Gastroesophageal sphincter (tissue), 4 donors: ENCODE data around the gene ACP7. TPM values are rescaled to one million over a fixed set of nuclear protein-coding genes. Genes with fewer than 3 reads are reported as not detected.
"Not testable (repeated sequence)": the region's sequence is repeated elsewhere in the genome, so short reads cannot be mapped to it uniquely, and the experiment has no call there.

Experiments used
- ATAC-seq: fragments of 150-250 bp; one replicate; pipeline ENCODE4 v1.9.1; 2016; ENCODE audit warnings: mild to moderate bottlenecking, moderate library complexity
- H3K27ac ChIP-seq, 4 donors: fragments of 200-600 bp; sonication (generic) in 3 of 4; 1 replicate in 3 of 4; 2 replicates in 1 of 4; pipeline ENCODE4 v1.5.1; 2016 to 2019
- H3K27me3 ChIP-seq: fragments of 200-600 bp; sonication (generic); one replicate; pipeline ENCODE4 v1.5.1; 2019
- H3K36me3 ChIP-seq, 2 donors: fragments of 200-600 bp; sonication (generic); one replicate each; pipeline ENCODE4 v1.5.1; 2019; ENCODE audit warnings: control low read depth in 1 of 2
- H3K4me1 ChIP-seq, 3 donors: fragments of 200-600 bp; sonication (generic); 1 replicate in 2 of 3; 2 replicates in 1 of 3; pipeline ENCODE4 v1.5.1; 2016 to 2019; ENCODE audit warnings: control low read depth in 2 of 3
- H3K4me3 ChIP-seq, 2 donors: fragments of 200-600 bp; sonication (generic); one replicate each; pipeline ENCODE4 v1.5.1; 2019; ENCODE audit warnings: mild to moderate bottlenecking in 1 of 2, moderate library complexity in 1 of 2
- H3K9me3 ChIP-seq, 3 donors: fragments of 200-600 bp; sonication (generic); one replicate each; pipeline ENCODE4 v1.5.1; 2017 to 2019; ENCODE audit warnings: control low read depth in 2 of 3
- CTCF ChIP-seq, 4 experiments: fragments of 200-600 bp in 2 of 4; fragments of 450-650 bp in 2 of 4; sonication (generic) in 1 of 4; IDR thresholded peaks; one replicate each; pipeline ENCODE4 v1.5.1; 2017 to 2019; ENCODE audit warnings: antibody characterized with exemption in 4 of 4, mild to moderate bottlenecking in 2 of 4, moderate library complexity in 2 of 4
- EP300 ChIP-seq: sonication (generic); formaldehyde crosslinking; IDR thresholded peaks from one replicate; pipeline ENCODE4 v1.6.1; 2017; ENCODE audit warnings: antibody characterized with exemption, mild to moderate bottlenecking
- POLR2A ChIP-seq, 2 donors: fragments of 450-650 bp; IDR thresholded peaks; one replicate each; pipeline ENCODE4 v1.6.1; 2017; ENCODE audit warnings: antibody characterized with exemption in 2 of 2, mild to moderate bottlenecking in 2 of 2, moderate library complexity in 1 of 2
- POLR2AphosphoS5 ChIP-seq: sonication (generic); formaldehyde crosslinking; IDR thresholded peaks from one replicate; pipeline ENCODE4 v1.6.1; 2017; ENCODE audit warnings: antibody characterized with exemption
- WGBS, 2 donors: methylation state at CpG; one replicate each; pipeline ENCODE4 v1.1.5; 2018; ENCODE audit warnings: low coverage in 1 of 2; 5-methylcytosine and 5-hydroxymethylcytosine counted together
- total RNA-seq, 4 donors: library from RNA; depleted of rRNA; stranded (reverse); fragments of >200 nt; gene quantifications; one replicate each; pipeline ENCODE4 v1.1.0, GENCODE V29; 2016

Gene ACP7
- total RNA-seq, 4 donors from 2014 or later = 0.08 TPM; not detected in 3

DNA sequence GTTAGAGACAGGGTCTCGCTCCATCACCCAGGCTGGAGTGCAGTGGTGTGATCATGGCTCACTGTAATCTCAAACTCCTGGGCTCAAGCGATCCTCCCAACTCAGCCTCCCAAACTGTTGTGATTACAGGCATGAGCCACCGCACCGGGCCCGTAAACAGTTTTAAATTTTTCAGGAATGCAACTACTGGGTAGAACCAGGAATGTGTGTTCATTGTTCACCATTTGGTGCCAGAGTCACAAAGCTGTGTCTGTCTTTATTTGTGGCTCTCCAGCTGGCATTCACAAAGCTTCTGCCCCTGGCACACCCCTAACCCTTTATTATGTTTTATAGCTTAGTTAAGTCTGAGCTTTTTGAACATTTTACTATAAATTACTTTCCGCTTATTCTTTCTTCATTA is 19.8 kb upstream of the ACP7 start:
- H3K9me3 ChIP-seq = no peaks in the 10 kb centered on the region
- TF ChIP-seq POLR2AphosphoS5 (no peak), EP300 (no peak), POLR2A (IDR thresholded peaks at IDR 0.05) (no peak), CTCF (IDR thresholded peaks at IDR 0.05) (no peak)
- H3K4me1 ChIP-seq = no peaks in the 10 kb centered on the region
- H3K27ac ChIP-seq = no peak overlapping the region
- no peak for ATAC-seq
- no peak overlapping the region for H3K4me3 ChIP-seq
- H3K36me3 ChIP-seq = no peaks in the 10 kb centered on the region
- 88 to 95% methylated on average over 4 to 6 of the region's 6 CpGs for WGBS, 2 donors
- H3K27me3 ChIP-seq = peaks cover 29% of the 10 kb centered on the region

DNA sequence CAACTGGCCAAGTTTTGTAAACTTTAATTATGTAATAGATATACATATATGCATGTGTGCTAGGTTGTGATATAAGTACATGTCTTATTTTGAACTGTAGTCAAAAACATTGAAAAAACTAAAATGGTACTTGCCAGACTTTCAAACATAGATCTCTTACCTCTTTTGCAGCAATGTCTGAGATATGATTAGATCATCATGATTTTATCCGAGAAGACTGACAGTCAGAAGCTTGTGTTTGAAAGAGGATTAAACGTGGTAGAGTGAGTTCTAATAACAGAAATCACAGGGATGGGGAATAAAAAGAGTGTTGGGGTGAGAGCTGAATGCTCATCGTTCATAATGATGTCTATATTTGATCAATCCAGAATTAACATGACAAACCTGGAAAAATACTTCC is 18.2 kb upstream of the ACP7 start:
- ATAC-seq = no peak
- Histone ChIP-seq H3K4me3 (no peak overlapping the region), H3K4me1 (no peaks in the 10 kb centered on the region), H3K9me3 (no peaks in the 10 kb centered on the region), H3K27ac (no peak overlapping the region), H3K36me3 (no peaks in the 10 kb centered on the region), H3K27me3 (peaks cover 35% of the 10 kb centered on the region)
- 52 to 58% methylated on average over 3 of the region's 3 CpGs for WGBS, 2 donors
- TF ChIP-seq EP300 (no peak), POLR2AphosphoS5 (no peak), CTCF (IDR thresholded peaks at IDR 0.05) (no peak)

DNA sequence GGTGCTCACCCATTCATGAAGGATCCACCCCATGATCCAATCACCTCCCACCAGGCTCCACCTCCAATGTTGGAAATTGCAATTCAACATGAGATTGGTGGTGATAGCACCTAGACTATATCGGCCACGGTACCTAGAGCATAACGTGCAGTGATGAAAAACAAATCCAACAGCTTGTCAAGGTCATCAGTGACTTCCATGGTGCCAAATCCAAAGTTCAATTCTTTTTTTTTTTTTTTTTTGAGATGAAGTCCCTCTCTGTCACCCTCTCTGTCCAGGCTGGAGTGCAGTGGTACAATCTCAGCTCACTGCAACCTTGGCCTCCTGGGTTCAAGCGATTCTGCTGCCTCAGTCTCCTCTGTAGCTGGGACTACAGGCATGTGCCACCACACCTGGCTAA is 17.1 kb upstream of the ACP7 start:
- Histone ChIP-seq H3K4me3 (no peak overlapping the region), H3K9me3 (no peaks in the 10 kb centered on the region), H3K27ac (no peak overlapping the region), H3K27me3 (peaks cover 39% of the 10 kb centered on the region), H3K36me3 (no peaks in the 10 kb centered on the region), H3K4me1 (no peaks in the 10 kb centered on the region)
- TF ChIP-seq POLR2AphosphoS5 (no peak), POLR2A (IDR thresholded peaks at IDR 0.05) (no peak), EP300 (no peak), CTCF (IDR thresholded peaks at IDR 0.05) (no peak)
- ATAC-seq = no peak
- 97% methylated on average over 4 of the region's 4 CpGs; no CpG with 5 or more reads in 1 of the 2 donors for WGBS, 2 donors

DNA sequence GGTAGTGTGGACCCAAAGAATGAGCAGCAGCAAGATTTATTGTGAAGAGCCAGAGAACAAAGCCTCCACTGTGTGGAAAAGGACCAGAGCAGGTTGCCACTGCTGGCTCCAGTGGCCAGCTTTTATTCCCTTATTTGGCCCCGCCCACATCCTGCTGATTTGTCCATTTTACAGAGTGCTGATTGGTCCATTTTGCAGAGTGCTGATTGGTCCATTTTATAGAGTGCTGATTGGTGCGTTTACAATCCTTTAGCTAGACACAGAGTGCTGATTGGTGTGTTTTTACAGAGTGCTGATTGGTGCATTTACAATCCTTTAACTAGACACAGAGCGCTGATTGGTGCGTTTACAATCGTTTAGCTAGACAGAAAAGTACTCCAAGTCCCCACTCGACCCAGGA is 15.9 kb upstream of the ACP7 start:
- WGBS, 2 donors = 73% methylated on average over 2 of the region's 6 CpGs; no CpG with 5 or more reads in 1 of the 2 donors

DNA sequence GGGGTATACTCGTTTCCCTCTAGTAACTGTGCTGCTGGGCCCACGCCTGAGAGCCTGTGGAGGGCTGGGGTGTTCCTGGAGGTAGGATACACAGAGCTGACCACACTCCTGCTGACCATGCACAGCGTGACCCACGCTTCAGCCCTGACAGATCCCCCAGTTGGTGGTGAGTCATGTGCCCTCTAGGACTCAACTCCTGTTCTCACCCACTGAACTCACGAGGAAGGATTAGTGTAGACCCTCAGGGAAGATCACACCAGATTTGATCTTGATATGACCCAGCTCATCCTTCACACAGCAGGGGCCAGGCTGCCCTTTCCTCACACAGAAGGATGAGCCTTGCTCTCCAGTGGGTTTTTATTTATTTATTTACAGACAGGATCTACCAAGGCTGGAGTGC is 13.3 kb upstream of the ACP7 start:
- Histone ChIP-seq H3K27ac (no peak overlapping the region), H3K36me3 (no peaks in the 10 kb centered on the region), H3K9me3 (no peaks in the 10 kb centered on the region), H3K4me3 (no peak overlapping the region), H3K4me1 (no peaks in the 10 kb centered on the region), H3K27me3 (peaks cover 50% of the 10 kb centered on the region)
- WGBS, 2 donors = 63% methylated on average over 2 of the region's 5 CpGs; no CpG with 5 or more reads in 1 of the 2 donors
- TF ChIP-seq CTCF (IDR thresholded peaks at IDR 0.05) (no peak), EP300 (no peak), POLR2AphosphoS5 (no peak)
- no peak for ATAC-seq

More for the DNA sequence above, 15.9 kb upstream of the ACP7 start:
- H3K4me1 ChIP-seq, H3K36me3 ChIP-seq, H3K27ac ChIP-seq, H3K4me3 ChIP-seq, H3K9me3 ChIP-seq, ATAC-seq: not testable (repeated sequence)
- peaks cover 39% of the 10 kb centered on the region for H3K27me3 ChIP-seq
